ENCODE measurements around the gene NFAM1.

Gene NFAM1

GRCh38 chr22:42353883-42354727 lies 78.1 kb downstream of the NFAM1 start:
- 36% methylated on average over 8 to 10 of the region's 10 CpGs for WGBS, 2 experiments (ENCODE audit: insufficient coverage in 2 of 2)
- Histone ChIP-seq H3K4me1 (ENCODE audit: control insufficient read depth, insufficient read depth, low read length, poor library complexity, severe bottlenecking) (peaks cover 4% of the 10 kb centered on the region), H3K9me3 (ENCODE audit: control insufficient read depth, low read length) (no peaks in the 10 kb centered on the region), H3K27ac (ENCODE audit: low read depth, low read length, severe bottlenecking) (no peak overlapping the region), H3K36me3 (ENCODE audit: control insufficient read depth, insufficient read depth, low read length) (no peaks in the 10 kb centered on the region), H3K4me3 (ENCODE audit: extremely low read depth, insufficient read depth, low read length, poor library complexity, severe bottlenecking) (no peak overlapping the region)

GRCh38 chr22:42350373-42350772 lies 81.8 kb downstream of the NFAM1 start:
- WGBS, 2 experiments (ENCODE audit: insufficient coverage in 2 of 2): 67 to 100% methylated on average over 1 to 2 of the region's 4 CpGs
- no peak overlapping the region for H3K27ac ChIP-seq (ENCODE audit: low read depth, low read length, severe bottlenecking)
- no peak overlapping the region for H3K4me3 ChIP-seq (ENCODE audit: extremely low read depth, insufficient read depth, low read length, poor library complexity, severe bottlenecking)
- H3K36me3 ChIP-seq (ENCODE audit: control insufficient read depth, insufficient read depth, low read length): no peaks in the 10 kb centered on the region
- peaks cover 14% of the 10 kb centered on the region for H3K4me1 ChIP-seq (ENCODE audit: control insufficient read depth, insufficient read depth, low read length, poor library complexity, severe bottlenecking)
- H3K9me3 ChIP-seq (ENCODE audit: control insufficient read depth, low read length): no peaks in the 10 kb centered on the region

GRCh38 chr22:42347281-42347824 lies 84.8 kb downstream of the NFAM1 start:
- Histone ChIP-seq H3K36me3 (ENCODE audit: control insufficient read depth, insufficient read depth, low read length) (no peaks in the 10 kb centered on the region), H3K4me3 (ENCODE audit: extremely low read depth, insufficient read depth, low read length, poor library complexity, severe bottlenecking) (no peak overlapping the region), H3K4me1 (ENCODE audit: control insufficient read depth, insufficient read depth, low read length, poor library complexity, severe bottlenecking) (peaks cover 10% of the 10 kb centered on the region), H3K27ac (ENCODE audit: low read depth, low read length, severe bottlenecking) (no peak overlapping the region), H3K9me3 (ENCODE audit: control insufficient read depth, low read length) (no peaks in the 10 kb centered on the region)
- WGBS, 2 experiments (ENCODE audit: insufficient coverage in 2 of 2): 53 to 58% methylated on average over 26 of the region's 27 CpGs

- Histone ChIP-seq H3K4me1 (ENCODE audit: control insufficient read depth, insufficient read depth, low read length, poor library complexity, severe bottlenecking) (peaks cover 10% of the 10 kb centered on the region), H3K27ac (ENCODE audit: low read depth, low read length, severe bottlenecking) (no peak overlapping the region), H3K36me3 (ENCODE audit: control insufficient read depth, insufficient read depth, low read length) (no peaks in the 10 kb centered on the region), H3K9me3 (ENCODE audit: control insufficient read depth, low read length) (no peaks in the 10 kb centered on the region), H3K4me3 (ENCODE audit: extremely low read depth, insufficient read depth, low read length, poor library complexity, severe bottlenecking) (no peak overlapping the region)
- WGBS, 2 experiments (ENCODE audit: insufficient coverage in 2 of 2): 76 to 91% methylated on average over 4 to 6 of the region's 8 CpGs
Observed at GRCh38 chr22:42346722-42347121, 85.5 kb downstream of the NFAM1 start.

GRCh38 chr22:42345458-42345857 lies 86.7 kb downstream of the NFAM1 start:
- Histone ChIP-seq H3K36me3 (ENCODE audit: control insufficient read depth, insufficient read depth, low read length) (no peaks in the 10 kb centered on the region), H3K9me3 (ENCODE audit: control insufficient read depth, low read length) (no peaks in the 10 kb centered on the region), H3K4me1 (ENCODE audit: control insufficient read depth, insufficient read depth, low read length, poor library complexity, severe bottlenecking) (peaks cover 10% of the 10 kb centered on the region), H3K4me3 (ENCODE audit: extremely low read depth, insufficient read depth, low read length, poor library complexity, severe bottlenecking) (no peak overlapping the region), H3K27ac (ENCODE audit: low read depth, low read length, severe bottlenecking) (no peak overlapping the region)
- 96 to 100% methylated on average over 1 to 4 of the region's 4 CpGs for WGBS, 2 experiments (ENCODE audit: insufficient coverage in 2 of 2)

- H3K36me3 ChIP-seq (ENCODE audit: control insufficient read depth, insufficient read depth, low read length): no peaks in the 10 kb centered on the region
- WGBS, 2 experiments (ENCODE audit: insufficient coverage in 2 of 2): 36 to 37% methylated on average over 20 to 25 of the region's 31 CpGs
- H3K9me3 ChIP-seq (ENCODE audit: control insufficient read depth, low read length): no peaks in the 10 kb centered on the region
- H3K4me1 ChIP-seq (ENCODE audit: control insufficient read depth, insufficient read depth, low read length, poor library complexity, severe bottlenecking): peaks cover 10% of the 10 kb centered on the region
- no peak overlapping the region for H3K27ac ChIP-seq (ENCODE audit: low read depth, low read length, severe bottlenecking)
- no peak overlapping the region for H3K4me3 ChIP-seq (ENCODE audit: extremely low read depth, insufficient read depth, low read length, poor library complexity, severe bottlenecking)
Observed at GRCh38 chr22:42344361-42344905, 87.8 kb downstream of the NFAM1 start.

- H3K36me3 ChIP-seq (ENCODE audit: control insufficient read depth, insufficient read depth, low read length): no peaks in the 10 kb centered on the region
- no peak overlapping the region for H3K27ac ChIP-seq (ENCODE audit: low read depth, low read length, severe bottlenecking)
- 0% methylated on average over 42 to 54 of the region's 97 CpGs for WGBS, 2 experiments (ENCODE audit: insufficient coverage in 2 of 2)
- peaks cover 10% of the 10 kb centered on the region for H3K4me1 ChIP-seq (ENCODE audit: control insufficient read depth, insufficient read depth, low read length, poor library complexity, severe bottlenecking)
- H3K9me3 ChIP-seq (ENCODE audit: control insufficient read depth, low read length): no peaks in the 10 kb centered on the region
- H3K4me3 ChIP-seq (ENCODE audit: extremely low read depth, insufficient read depth, low read length, poor library complexity, severe bottlenecking): no peak overlapping the region
Observed at GRCh38 chr22:42343531-42344081, 88.6 kb downstream of the NFAM1 start.

- peaks cover 10% of the 10 kb centered on the region for H3K4me1 ChIP-seq (ENCODE audit: control insufficient read depth, insufficient read depth, low read length, poor library complexity, severe bottlenecking)
- no peak overlapping the region for H3K27ac ChIP-seq (ENCODE audit: low read depth, low read length, severe bottlenecking)
- H3K9me3 ChIP-seq (ENCODE audit: control insufficient read depth, low read length): no peaks in the 10 kb centered on the region
- H3K36me3 ChIP-seq (ENCODE audit: control insufficient read depth, insufficient read depth, low read length): no peaks in the 10 kb centered on the region
- peak overlapping the region; percentile 30 for H3K4me3 ChIP-seq (ENCODE audit: extremely low read depth, insufficient read depth, low read length, poor library complexity, severe bottlenecking)
- 33 to 64% methylated on average over 5 to 22 of the region's 22 CpGs for WGBS, 2 experiments (ENCODE audit: insufficient coverage in 2 of 2)
Observed at GRCh38 chr22:42343121-42343454, 89.1 kb downstream of the NFAM1 start.

- Histone ChIP-seq H3K27ac (ENCODE audit: low read depth, low read length, severe bottlenecking) (no peak overlapping the region), H3K4me1 (ENCODE audit: control insufficient read depth, insufficient read depth, low read length, poor library complexity, severe bottlenecking) (peaks cover 8% of the 10 kb centered on the region), H3K9me3 (ENCODE audit: control insufficient read depth, low read length) (no peaks in the 10 kb centered on the region), H3K4me3 (ENCODE audit: extremely low read depth, insufficient read depth, low read length, poor library complexity, severe bottlenecking) (no peak overlapping the region), H3K36me3 (ENCODE audit: control insufficient read depth, insufficient read depth, low read length) (no peaks in the 10 kb centered on the region)
- WGBS, 2 experiments (ENCODE audit: insufficient coverage in 2 of 2): 80 to 84% methylated on average over 5 to 9 of the region's 11 CpGs
Observed at GRCh38 chr22:42342426-42343120, 89.6 kb downstream of the NFAM1 start.

GRCh38 chr22:42341779-42342178 lies 90.4 kb downstream of the NFAM1 start:
- H3K4me1 ChIP-seq (ENCODE audit: control insufficient read depth, insufficient read depth, low read length, poor library complexity, severe bottlenecking): peaks cover under 1% of the 10 kb centered on the region
- H3K36me3 ChIP-seq (ENCODE audit: control insufficient read depth, insufficient read depth, low read length): no peaks in the 10 kb centered on the region
- no peaks in the 10 kb centered on the region for H3K9me3 ChIP-seq (ENCODE audit: control insufficient read depth, low read length)
- no peak overlapping the region for H3K27ac ChIP-seq (ENCODE audit: low read depth, low read length, severe bottlenecking)
- WGBS, 2 experiments (ENCODE audit: insufficient coverage in 2 of 2): 97 to 100% methylated on average over 1 to 3 of the region's 4 CpGs
- no peak overlapping the region for H3K4me3 ChIP-seq (ENCODE audit: extremely low read depth, insufficient read depth, low read length, poor library complexity, severe bottlenecking)
